RWPE2 (cell line): ENCODE data around the gene PNPO.

ENCODE experiments used
- ATAC-seq: fragments of 200-7000 bp; cut with Tn5 transposase; 3 replicates; pipeline ENCODE4 v1.9.1; 2021; ENCODE audit warnings: low read depth
- DNase-seq: peaks from one replicate; pipeline ENCODE4 v3.0.0-alpha.2; 2020; ENCODE audit warnings: low spot score
- H3K27ac ChIP-seq: fragments of 450-650 bp; 2 replicates; pipeline ENCODE4 v1.5.1; 2017; ENCODE audit warnings: mild to moderate bottlenecking; ENCODE audit not compliant: poor library complexity, severe bottlenecking
- H3K27me3 ChIP-seq: fragments of 250-450 bp; sonication (Bioruptor Pico); 2 replicates; pipeline ENCODE4 v1.5.1; 2021; ENCODE audit warnings: mild to moderate bottlenecking, moderate library complexity; ENCODE audit not compliant: insufficient read depth, poor library complexity, severe bottlenecking
- H3K36me3 ChIP-seq: fragments of 250-450 bp; sonication (Bioruptor Pico); 2 replicates; pipeline ENCODE4 v1.5.1; 2020; ENCODE audit warnings: low read depth, mild to moderate bottlenecking, moderate library complexity
- H3K4me1 ChIP-seq: fragments of 250-450 bp; sonication (Bioruptor Pico); 2 replicates; pipeline ENCODE4 v1.5.1; 2021; ENCODE audit warnings: mild to moderate bottlenecking, moderate library complexity; ENCODE audit not compliant: insufficient read depth, poor library complexity, severe bottlenecking
- H3K4me3 ChIP-seq: fragments of 250-450 bp; sonication (Bioruptor Pico); 2 replicates; pipeline ENCODE4 v1.5.1; 2021; ENCODE audit warnings: mild to moderate bottlenecking, moderate library complexity; ENCODE audit not compliant: severe bottlenecking
- H3K9me3 ChIP-seq: fragments of 250-450 bp; sonication (Bioruptor Pico); 2 replicates; pipeline ENCODE4 v1.5.1; 2021; ENCODE audit warnings: mild to moderate bottlenecking, moderate library complexity; ENCODE audit not compliant: severe bottlenecking
- TF ChIP-seq, protein P1 (sequence below): fragments of 450-650 bp; IDR thresholded peaks from one replicate; pipeline ENCODE4 v1.5.1; 2017; ENCODE audit warnings: mild to moderate bottlenecking, moderate library complexity; ENCODE audit not compliant: poor library complexity, severe bottlenecking

PNPO gene

GRCh38 chr17:47969930-47970724, 28.8 kb downstream of the PNPO start:
- no peak for ATAC-seq
- TF ChIP-seq, protein P1, sequence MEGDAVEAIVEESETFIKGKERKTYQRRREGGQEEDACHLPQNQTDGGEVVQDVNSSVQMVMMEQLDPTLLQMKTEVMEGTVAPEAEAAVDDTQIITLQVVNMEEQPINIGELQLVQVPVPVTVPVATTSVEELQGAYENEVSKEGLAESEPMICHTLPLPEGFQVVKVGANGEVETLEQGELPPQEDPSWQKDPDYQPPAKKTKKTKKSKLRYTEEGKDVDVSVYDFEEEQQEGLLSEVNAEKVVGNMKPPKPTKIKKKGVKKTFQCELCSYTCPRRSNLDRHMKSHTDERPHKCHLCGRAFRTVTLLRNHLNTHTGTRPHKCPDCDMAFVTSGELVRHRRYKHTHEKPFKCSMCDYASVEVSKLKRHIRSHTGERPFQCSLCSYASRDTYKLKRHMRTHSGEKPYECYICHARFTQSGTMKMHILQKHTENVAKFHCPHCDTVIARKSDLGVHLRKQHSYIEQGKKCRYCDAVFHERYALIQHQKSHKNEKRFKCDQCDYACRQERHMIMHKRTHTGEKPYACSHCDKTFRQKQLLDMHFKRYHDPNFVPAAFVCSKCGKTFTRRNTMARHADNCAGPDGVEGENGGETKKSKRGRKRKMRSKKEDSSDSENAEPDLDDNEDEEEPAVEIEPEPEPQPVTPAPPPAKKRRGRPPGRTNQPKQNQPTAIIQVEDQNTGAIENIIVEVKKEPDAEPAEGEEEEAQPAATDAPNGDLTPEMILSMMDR, result no peak

DNA sequence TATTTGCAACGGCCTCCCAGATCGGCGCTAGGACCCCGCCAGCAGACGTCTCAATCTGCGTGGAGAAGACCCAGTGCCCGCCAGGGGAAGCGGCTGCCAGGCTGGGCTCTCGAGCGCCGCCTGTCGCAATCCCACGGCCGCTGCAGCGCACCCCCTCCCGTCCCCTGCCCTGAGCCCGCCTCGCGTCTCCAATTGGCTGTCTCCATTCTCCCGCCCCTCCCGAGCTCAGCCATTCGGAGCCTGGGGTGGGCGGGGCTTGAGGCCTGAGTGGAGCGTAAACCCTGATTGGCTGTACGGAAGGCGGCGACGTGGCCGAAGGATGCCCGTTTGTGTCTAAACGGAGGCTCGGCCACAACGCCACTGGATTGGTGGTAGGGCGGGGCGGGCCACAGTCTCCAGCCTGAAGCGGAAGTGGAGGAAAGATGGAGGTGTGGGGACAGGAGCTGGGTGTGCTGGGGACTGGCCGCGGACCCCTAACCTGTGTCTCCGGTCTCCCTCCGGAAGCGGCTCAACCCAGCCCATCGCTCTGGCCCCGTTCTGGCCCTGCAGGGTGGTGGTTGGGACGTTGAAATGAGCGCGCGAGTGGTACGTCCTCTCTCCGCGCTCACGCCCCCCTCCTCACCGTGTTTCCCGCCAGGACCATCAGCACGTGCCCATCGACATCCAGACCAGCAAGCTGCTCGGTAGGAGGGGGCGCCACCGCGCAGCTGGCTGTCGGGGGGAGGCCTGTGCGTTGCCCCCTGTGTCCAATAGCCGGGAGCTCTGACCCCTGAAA, 29.5 kb downstream of the PNPO start, which contains the start of gene CDK5RAP3:
Gene CDK5RAP3 (plus strand): TSS at position 389 of the 775 bp plus-strand sequence. CDS start 34 bp downstream, at position 423.
- peak within 1 kb of the TSS; percentile 66 for H3K4me3 ChIP-seq
- ATAC-seq (peak; percentile 91), DNase-seq (peak; percentile 100)
- TF ChIP-seq, protein P1, result peak; percentile 99
- H3K36me3 ChIP-seq, result peaks cover 30% of the 10 kb centered on the region
- H3K4me1 ChIP-seq, result peaks cover 21% of the 10 kb centered on the region
- no peaks in the 10 kb centered on the region for H3K9me3 ChIP-seq
- H3K27me3 ChIP-seq, result no peaks in the 10 kb centered on the region
- H3K27ac ChIP-seq, result peak within 1 kb of the TSS; percentile 40

More at GRCh38 chr17:47969930-47970724, 28.8 kb downstream of the PNPO start:
- no peaks in the 10 kb centered on the region for H3K9me3 ChIP-seq
- no peaks in the 10 kb centered on the region for H3K27me3 ChIP-seq
- peak overlapping the region; percentile 9 for H3K27ac ChIP-seq
- no peak overlapping the region for H3K4me3 ChIP-seq
- DNase-seq, result no peak
- H3K36me3 ChIP-seq, result peaks cover 22% of the 10 kb centered on the region
- H3K4me1 ChIP-seq, result peaks cover 21% of the 10 kb centered on the region

DNA sequence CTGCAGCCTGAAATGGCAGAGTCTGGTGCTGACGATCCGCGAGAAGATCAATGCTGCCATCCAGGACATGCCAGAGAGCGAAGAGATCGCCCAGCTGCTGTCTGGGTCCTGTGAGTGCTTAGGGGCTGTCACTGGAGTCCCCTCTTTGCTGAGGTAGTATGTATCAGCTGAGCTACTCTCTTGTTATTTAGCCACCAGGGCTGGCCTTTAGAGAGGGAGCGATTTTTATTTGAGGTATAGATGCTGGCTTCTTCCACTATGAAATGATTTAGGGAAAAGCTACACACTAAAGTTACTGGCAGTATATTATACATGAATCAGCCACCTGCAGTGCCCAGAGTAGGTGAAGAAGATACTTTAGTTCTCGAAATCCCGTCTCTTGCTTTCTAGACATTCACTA, 32.2 kb downstream of the PNPO start:
- DNase-seq, result no peak
- Histone ChIP-seq H3K4me3 (no peak overlapping the region), H3K9me3 (no peaks in the 10 kb centered on the region), H3K36me3 (peaks cover 56% of the 10 kb centered on the region), H3K4me1 (peaks cover 8% of the 10 kb centered on the region), H3K27ac (no peak overlapping the region), H3K27me3 (no peaks in the 10 kb centered on the region)
- no peak for ATAC-seq
- TF ChIP-seq, protein P1, result no peak

GRCh38 chr17:47975189-47975822, 33.9 kb downstream of the PNPO start:
- no peak overlapping the region for H3K27ac ChIP-seq
- H3K4me1 ChIP-seq, result peaks cover 7% of the 10 kb centered on the region
- no peaks in the 10 kb centered on the region for H3K27me3 ChIP-seq
- H3K9me3 ChIP-seq, result no peaks in the 10 kb centered on the region
- H3K4me3 ChIP-seq, result no peak overlapping the region
- TF ChIP-seq, protein P1, result no peak
- ATAC-seq, result no peak
- peaks cover 74% of the 10 kb centered on the region for H3K36me3 ChIP-seq
- DNase-seq, result no peak
